HG03378 (cell line): ENCODE measurements around the gene ERBB4.

Experiments used
- ATAC-seq: cut with Tn5 transposase; IDR thresholded peaks from one replicate; pipeline ENCODE4 v1.9.1; 2021; ENCODE audit warnings: mild to moderate bottlenecking, moderate library complexity; ENCODE audit not compliant: unreplicated experiment

The ERBB4 gene

GRCh38 chr2:212097001-212097400 lies 441.6 kb downstream of the ERBB4 start:
- no peak for ATAC-seq

DNA sequence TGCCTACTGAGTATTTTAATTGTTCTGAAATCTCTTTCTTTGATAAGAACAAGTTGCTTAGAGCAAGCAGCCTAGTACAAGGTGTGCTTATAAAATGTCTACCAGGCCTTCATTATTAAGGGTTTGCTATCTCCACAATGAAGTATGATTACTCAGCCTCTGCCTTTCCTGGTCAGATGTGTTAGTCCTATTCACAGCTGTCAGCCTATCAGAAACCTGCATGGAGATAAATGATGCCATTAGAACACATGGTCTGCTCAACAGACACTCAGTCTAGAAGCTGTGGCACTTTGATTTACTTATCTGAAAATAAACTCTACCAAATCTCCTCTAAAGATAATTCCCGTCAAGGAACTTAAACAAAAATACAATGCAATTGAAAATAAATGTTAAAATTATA lies 448.7 kb downstream of the ERBB4 start:
- ATAC-seq = no peak

GRCh38 chr2:212088353-212088752 lies 450.2 kb downstream of the ERBB4 start:
- no peak for ATAC-seq

DNA sequence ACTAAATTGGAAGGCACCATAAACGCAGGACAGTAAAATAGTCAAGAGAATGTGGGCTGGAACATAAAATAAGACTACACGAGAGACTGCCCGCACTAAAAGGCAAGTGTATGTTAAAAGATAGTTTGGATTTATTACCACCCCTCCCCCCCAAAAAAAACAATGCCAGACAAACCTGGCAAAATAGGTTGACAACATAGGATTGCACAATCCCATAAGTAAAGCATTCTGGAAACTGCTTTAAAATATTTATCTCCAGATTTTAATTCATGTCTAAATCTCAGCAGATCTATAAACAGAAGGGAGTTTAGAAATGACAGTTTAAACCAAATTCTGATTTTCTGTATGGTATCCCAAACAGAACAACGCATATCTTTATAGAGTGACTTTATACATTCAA lies 455.1 kb downstream of the ERBB4 start:
- no peak for ATAC-seq

- peak; percentile 83 for ATAC-seq
These were observed 460.5 kb downstream of the ERBB4 start for GRCh38 chr2:212078103-212078502.

- ATAC-seq = no peak
These were observed 462.1 kb downstream of the ERBB4 start for GRCh38 chr2:212076456-212076855.

DNA sequence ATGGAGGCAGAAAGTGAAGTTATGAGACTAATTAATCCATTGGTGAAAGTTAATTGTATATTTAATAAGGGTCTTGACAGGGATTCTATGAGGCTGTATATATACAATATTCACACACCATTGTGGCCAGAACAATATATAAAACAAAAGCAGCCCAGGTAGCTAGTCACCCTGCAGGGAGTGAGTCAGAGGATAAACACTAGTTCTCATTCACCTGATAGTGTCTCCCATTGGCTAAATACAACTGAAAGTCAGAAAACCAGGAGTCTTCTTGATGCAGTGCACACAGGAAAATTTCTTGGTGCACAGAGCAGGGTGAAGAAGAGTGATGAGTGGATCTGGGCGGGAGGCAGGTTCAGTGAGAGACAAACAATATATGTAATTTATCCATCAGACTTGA lies 465.2 kb downstream of the ERBB4 start:
- ATAC-seq = no peak

GRCh38 chr2:212066546-212066945 lies 472.1 kb downstream of the ERBB4 start:
- ATAC-seq = no peak

GRCh38 chr2:212064318-212064717 lies 474.3 kb downstream of the ERBB4 start:
- no peak for ATAC-seq

DNA sequence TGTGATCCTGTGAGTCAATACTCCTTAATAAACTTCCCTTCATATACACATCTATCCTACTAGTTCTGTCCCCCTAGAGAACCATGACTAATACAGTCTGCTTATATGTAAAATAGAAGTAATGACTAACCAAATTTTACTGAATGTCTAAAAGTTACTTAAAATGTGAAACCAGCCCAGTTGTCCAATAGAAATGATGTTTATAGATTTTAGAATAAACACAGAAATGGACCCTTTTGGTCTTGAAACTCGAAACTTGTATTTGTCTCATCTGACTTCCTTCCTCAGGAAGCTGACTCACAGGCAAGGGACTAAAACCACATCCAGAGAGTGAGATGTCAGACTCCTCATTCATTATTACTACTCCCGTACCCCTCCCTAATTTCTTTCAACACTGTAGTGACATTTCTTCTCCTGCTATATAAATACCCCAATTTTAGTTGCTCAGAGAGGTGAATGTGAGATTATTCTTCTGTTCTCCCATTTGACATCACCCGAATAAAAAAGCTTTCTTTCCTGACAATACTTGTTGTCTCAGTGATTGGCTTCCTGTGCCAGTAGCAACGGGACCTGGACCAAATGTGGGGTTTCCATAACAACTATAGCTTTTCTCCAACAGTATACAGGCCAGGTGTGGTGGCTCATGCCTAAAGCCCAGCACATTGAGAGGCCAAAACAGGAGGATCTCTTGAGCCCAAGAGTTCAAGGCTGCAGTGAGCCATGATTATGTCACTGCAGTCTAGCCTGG lies 486.0 kb downstream of the ERBB4 start:
- peak; percentile 81 for ATAC-seq

GRCh38 chr2:212050871-212051270 lies 487.7 kb downstream of the ERBB4 start:
- ATAC-seq = no peak

DNA sequence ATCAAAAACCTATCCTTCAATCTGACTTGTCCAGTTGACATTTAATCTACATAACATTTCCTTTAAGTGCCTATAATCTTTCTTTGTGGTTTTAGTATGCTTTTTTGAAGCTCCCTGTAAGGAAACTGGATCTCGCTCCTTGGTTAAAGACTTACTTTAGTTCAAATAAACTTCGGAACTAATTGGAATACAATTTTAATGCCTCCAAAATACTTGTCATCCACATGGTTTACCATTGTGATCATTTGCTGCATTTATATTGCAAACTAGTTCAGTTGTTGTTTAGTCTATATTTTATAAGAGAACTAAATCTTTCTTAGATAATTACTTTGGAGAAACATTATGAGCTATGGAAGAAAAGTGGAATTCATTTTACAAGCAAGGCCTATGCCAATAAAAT lies 496.0 kb downstream of the ERBB4 start:
- ATAC-seq = no peak

DNA sequence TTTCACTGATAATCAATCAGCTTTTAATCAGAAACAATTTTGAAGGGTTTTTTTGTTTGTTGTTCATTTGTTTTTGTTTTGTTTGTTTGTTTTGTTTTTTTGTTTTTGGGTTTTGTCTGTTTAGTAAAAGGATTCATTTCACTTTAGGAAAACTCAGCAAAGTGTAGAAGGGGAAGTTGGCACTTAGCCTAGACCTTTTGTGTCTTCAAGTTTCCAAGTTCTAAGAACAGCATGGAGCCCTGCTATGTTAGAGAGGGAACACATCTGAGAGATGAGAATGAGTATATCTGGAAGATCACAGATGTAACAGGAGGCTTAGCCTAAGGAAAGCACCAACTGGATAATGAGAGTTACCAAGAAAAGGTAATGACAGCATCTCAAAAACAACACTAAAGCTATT lies 501.5 kb downstream of the ERBB4 start:
- no peak for ATAC-seq

GRCh38 chr2:212034841-212035585 lies 503.6 kb downstream of the ERBB4 start:
- no peak for ATAC-seq

- ATAC-seq = no peak
These were observed 504.7 kb downstream of the ERBB4 start for GRCh38 chr2:212033888-212034287.

DNA sequence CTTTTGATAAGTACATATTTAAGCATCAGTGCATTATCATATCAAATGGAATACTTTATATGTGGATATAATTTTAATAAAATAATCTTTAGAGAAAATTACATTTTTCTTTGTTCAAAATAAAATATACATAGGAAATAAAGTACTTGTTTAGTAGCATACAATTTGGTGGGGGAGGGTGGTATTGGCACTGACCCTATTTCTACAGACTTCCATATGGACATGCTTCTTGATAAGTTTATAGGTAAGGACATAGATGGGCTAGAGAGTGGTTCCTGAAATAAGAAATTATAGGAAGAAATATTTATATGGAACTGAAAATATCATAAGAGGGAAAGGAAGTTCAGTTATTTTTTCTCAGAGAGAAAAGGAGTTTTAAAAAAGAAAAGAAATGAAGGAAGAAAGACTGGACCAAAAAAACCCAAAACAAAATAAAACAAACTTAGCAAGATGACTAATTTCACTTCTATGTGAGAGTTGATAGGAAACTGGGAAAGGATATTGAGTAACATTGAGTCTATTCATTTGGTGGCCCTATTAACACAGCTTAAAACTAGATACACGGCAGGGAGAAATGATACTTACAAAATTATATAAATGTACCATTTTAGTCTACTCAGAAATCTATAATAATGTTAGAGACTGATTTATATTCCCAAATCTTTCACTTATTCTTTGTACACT lies 505.9 kb downstream of the ERBB4 start:
- no peak for ATAC-seq

DNA sequence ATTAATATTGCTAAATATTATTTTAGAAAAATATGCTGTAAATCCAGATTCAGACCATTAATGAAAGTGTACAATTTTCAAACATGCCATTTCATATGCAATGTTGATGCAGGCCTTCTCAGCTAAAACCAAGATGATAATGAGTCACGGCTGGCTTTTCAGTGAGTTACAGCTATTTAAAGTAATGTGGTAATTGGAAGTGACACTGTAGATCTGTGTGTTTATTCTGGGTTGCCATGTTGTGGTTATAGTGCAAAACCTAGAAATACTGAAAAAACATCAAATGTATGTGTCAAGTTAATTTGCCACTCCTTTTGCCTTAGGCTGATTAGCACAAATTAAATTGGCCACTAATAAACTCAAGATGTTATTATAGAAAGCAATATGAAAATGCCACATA lies 506.6 kb downstream of the ERBB4 start:
- no peak for ATAC-seq

GRCh38 chr2:212030709-212031108 lies 507.9 kb downstream of the ERBB4 start:
- ATAC-seq = no peak

- ATAC-seq = no peak
These were observed 509.7 kb downstream of the ERBB4 start for GRCh38 chr2:212028798-212029394.

GRCh38 chr2:212027681-212028628 lies 510.6 kb downstream of the ERBB4 start:
- no peak for ATAC-seq
